SJCRH30 (cell line): ENCODE results near the gene ATP1A4. TPM values are rescaled to one million over a fixed set of nuclear protein-coding genes. Genes with fewer than 3 reads are reported as not detected.

ENCODE experiments used
- DNase-seq, 2 experiments: peaks; one replicate each; pipeline ENCODE4 v3.0.0-alpha.2; 2015 to 2020
- H3K27ac ChIP-seq: fragments of 250-450 bp; sonication (Bioruptor Pico); 2 replicates; pipeline ENCODE4 v1.5.1; 2020; ENCODE audit warnings: mild to moderate bottlenecking, moderate library complexity
- H3K27me3 ChIP-seq: fragments of 250-450 bp; sonication (Bioruptor Pico); 2 replicates; pipeline ENCODE4 v1.5.1; 2020; ENCODE audit warnings: mild to moderate bottlenecking, moderate library complexity
- H3K36me3 ChIP-seq: fragments of 250-450 bp; sonication (Bioruptor Pico); 2 replicates; pipeline ENCODE4 v1.5.1; 2020; ENCODE audit warnings: mild to moderate bottlenecking, moderate library complexity
- H3K4me1 ChIP-seq: fragments of 250-450 bp; sonication (Bioruptor Pico); 2 replicates; pipeline ENCODE4 v1.5.1; 2020; ENCODE audit warnings: mild to moderate bottlenecking, moderate library complexity
- H3K4me3 ChIP-seq: fragments of 250-450 bp; sonication (Bioruptor Pico); 2 replicates; pipeline ENCODE4 v1.5.1; 2020; ENCODE audit warnings: mild to moderate bottlenecking, moderate library complexity
- H3K9me3 ChIP-seq: fragments of 250-450 bp; sonication (Bioruptor Pico); replicated peaks from 2 replicates; pipeline ENCODE4 v1.5.1; 2020; ENCODE audit warnings: mild to moderate bottlenecking, moderate library complexity
- total RNA-seq: library from RNA; depleted of rRNA; stranded (reverse); fragments of >200 nt; shearing (Covaris generic); gene quantifications from 2 replicates; pipeline ENCODE4 v1.2.3, GENCODE V29; 2014

ATP1A4 gene
- total RNA-seq, 1 experiment from 2014 or later, result not detected

DNA sequence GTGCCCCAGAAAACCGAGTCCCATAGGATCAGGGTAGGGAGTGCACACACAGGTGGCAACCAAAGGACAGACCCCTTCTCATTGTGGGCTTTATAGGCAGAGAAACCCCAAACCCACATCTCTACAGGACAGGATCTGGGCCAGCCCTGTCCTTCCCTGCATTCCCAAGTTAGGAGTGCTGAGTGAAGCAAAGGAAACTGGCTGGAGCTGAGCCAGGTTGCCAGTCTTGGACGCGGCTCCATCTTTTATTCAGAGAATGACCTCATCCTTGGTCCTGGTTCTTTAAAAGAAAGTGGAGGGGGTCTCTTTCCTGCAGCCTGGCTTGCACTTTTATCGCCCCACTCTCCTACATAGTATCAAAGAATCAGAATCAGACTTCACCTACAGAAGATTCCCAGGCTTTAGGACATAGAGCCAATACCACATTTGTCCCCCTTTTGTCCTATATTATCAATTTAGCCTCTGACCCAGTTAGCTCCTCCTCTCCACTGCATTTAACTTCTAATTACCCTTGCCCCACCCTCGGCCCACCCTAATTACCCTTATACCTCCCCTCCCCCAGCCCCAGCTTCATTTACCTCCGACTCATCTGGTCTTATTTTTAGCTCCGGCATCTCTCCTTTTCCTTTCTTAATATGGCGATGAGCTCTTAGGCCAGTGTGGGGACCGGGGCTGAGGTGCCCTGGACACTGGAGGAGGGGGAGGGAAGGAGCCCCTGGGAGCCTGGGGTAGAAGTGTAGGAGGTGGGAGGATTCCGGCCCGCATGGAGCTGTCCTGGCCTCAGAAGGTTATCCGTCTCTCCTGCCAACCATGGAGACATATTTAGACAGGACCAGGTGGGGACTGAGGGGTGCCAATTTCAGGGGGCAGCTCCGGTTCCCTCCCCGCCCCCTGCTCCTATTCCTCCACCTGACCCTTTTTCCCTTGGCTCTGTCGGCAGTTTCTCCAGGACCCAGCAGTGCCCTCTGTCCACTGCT lies 38.5 kb downstream of the ATP1A4 start, which contains the start of gene CASQ1:
Gene CASQ1, plus strand, starts transcription at position 927 of the 977 bp plus-strand sequence. CDS start 177 bp downstream, outside the sequence.
- peak in 1 of 2 experiments; percentile 38 for DNase-seq
- Histone ChIP-seq H3K4me3 (no peak within 1 kb of the TSS), H3K4me1 (peaks cover 19% of the 10 kb centered on the region), H3K9me3 (no peaks in the 10 kb centered on the region), H3K27me3 (no peaks in the 10 kb centered on the region), H3K36me3 (no peaks in the 10 kb centered on the region), H3K27ac (no peak within 1 kb of the TSS)

GRCh38 chr1:160191756-160192155 lies 40.4 kb downstream of the ATP1A4 start:
- Histone ChIP-seq H3K36me3 (no peaks in the 10 kb centered on the region), H3K4me3 (no peak overlapping the region), H3K27ac (no peak overlapping the region), H3K27me3 (no peaks in the 10 kb centered on the region), H3K9me3 (no peaks in the 10 kb centered on the region), H3K4me1 (peaks cover 13% of the 10 kb centered on the region)
- DNase-seq, result no peak

GRCh38 chr1:160192234-160192633 lies 40.8 kb downstream of the ATP1A4 start:
- Histone ChIP-seq H3K27ac (no peak overlapping the region), H3K4me3 (no peak overlapping the region), H3K9me3 (no peaks in the 10 kb centered on the region)

GRCh38 chr1:160193091-160193819 lies 41.9 kb downstream of the ATP1A4 start:
- Histone ChIP-seq H3K27me3 (no peaks in the 10 kb centered on the region), H3K4me3 (peak overlapping the region; percentile 25), H3K4me1 (peaks cover 13% of the 10 kb centered on the region), H3K9me3 (no peaks in the 10 kb centered on the region), H3K27ac (peak overlapping the region; percentile 57), H3K36me3 (no peaks in the 10 kb centered on the region)
- peak; percentile 84 to 95 for DNase-seq

More at GRCh38 chr1:160192234-160192633, 40.8 kb downstream of the ATP1A4 start:
- H3K36me3 ChIP-seq, result no peaks in the 10 kb centered on the region
- H3K4me1 ChIP-seq, result peaks cover 13% of the 10 kb centered on the region
- no peaks in the 10 kb centered on the region for H3K27me3 ChIP-seq
- DNase-seq, result no peak

DNA sequence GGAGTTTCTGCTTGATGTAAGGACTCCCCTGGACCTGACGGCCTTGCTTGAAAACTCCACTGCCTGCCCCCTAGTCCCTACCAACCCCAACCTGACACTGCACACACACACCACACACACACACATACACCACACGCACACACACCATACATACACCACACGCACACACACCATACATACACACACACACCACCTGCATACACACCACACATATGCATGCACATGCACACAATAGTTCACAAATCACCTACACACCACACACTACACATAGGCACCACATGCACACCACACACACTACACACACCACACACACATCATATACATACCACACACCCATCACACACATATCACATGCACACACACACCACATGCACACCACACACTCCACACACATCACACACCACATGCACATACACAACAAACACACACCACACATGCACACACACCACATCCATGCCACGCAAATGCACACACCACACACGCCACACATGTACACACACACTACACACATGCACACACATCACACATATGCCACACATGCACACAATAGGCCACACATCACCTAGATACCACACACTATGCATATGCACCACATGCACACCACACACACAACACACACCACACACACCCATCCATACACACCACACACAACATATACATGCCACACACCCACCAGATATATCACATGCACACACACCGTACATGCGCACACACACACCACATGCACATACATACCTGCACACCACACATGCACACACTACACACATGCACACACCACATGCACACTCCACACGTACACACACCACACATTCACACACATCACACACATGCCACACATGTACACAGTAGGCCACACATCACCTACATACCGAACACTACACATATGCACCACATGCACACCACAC lies 42.7 kb downstream of the ATP1A4 start:
- H3K4me1 ChIP-seq, result peaks cover 13% of the 10 kb centered on the region
- no peaks in the 10 kb centered on the region for H3K9me3 ChIP-seq
- no peak overlapping the region for H3K4me3 ChIP-seq
- H3K27ac ChIP-seq, result peak overlapping the region; percentile 57
- no peak for DNase-seq
- H3K36me3 ChIP-seq, result no peaks in the 10 kb centered on the region
- no peaks in the 10 kb centered on the region for H3K27me3 ChIP-seq

- H3K27me3 ChIP-seq, result no peaks in the 10 kb centered on the region
- no peaks in the 10 kb centered on the region for H3K36me3 ChIP-seq
- no peak for DNase-seq
Observed at GRCh38 chr1:160194737-160195059, 43.3 kb downstream of the ATP1A4 start.

GRCh38 chr1:160196143-160196542 lies 44.7 kb downstream of the ATP1A4 start:
- no peak overlapping the region for H3K27ac ChIP-seq
- H3K36me3 ChIP-seq, result no peaks in the 10 kb centered on the region
- 0 out of 2 replicates have a peak, but pooled peaks cover 2% of the 10 kb centered on the region for H3K4me1 ChIP-seq
- no peaks in the 10 kb centered on the region for H3K9me3 ChIP-seq
- no peak for DNase-seq
- no peak overlapping the region for H3K4me3 ChIP-seq
- H3K27me3 ChIP-seq, result no peaks in the 10 kb centered on the region

More at GRCh38 chr1:160194737-160195059, 43.3 kb downstream of the ATP1A4 start:
- H3K4me1 ChIP-seq, result peaks cover 8% of the 10 kb centered on the region
- no peaks in the 10 kb centered on the region for H3K9me3 ChIP-seq
- H3K4me3 ChIP-seq, result no peak overlapping the region
- H3K27ac ChIP-seq, result no peak overlapping the region

GRCh38 chr1:160197231-160197630 lies 45.8 kb downstream of the ATP1A4 start:
- Histone ChIP-seq H3K4me3 (no peak overlapping the region), H3K9me3 (no peaks in the 10 kb centered on the region), H3K27me3 (no peaks in the 10 kb centered on the region), H3K36me3 (no peaks in the 10 kb centered on the region), H3K27ac (no peak overlapping the region), H3K4me1 (0 out of 2 replicates have a peak, but pooled peaks cover 2% of the 10 kb centered on the region)
- DNase-seq, result no peak

DNA sequence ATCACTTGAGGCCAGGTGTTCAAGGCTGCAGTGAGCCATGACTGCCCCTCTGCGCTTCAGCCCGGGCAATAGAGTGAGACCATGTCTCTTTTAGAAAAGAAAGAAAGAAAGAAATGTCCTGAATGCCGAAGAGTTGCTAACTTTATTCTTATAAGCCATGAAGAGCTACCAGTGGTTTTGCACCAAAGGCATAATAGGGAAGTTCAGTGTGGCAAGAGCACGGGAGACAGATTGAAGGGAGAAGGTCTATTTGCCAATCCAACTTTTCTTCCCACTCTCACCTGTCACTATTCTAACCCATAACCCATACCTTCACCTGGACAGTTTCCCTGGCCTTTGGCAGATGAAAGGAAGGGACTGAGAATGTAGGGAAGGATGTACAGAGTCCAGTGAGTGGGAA lies 49.4 kb downstream of the ATP1A4 start:
- Histone ChIP-seq H3K27me3 (no peaks in the 10 kb centered on the region), H3K4me3 (no peak overlapping the region), H3K27ac (no peak overlapping the region), H3K4me1 (peaks cover 5% of the 10 kb centered on the region; the same call in 1 of the 2 replicates), H3K36me3 (peaks cover 5% of the 10 kb centered on the region), H3K9me3 (no peaks in the 10 kb centered on the region)
- no peak for DNase-seq

DNA sequence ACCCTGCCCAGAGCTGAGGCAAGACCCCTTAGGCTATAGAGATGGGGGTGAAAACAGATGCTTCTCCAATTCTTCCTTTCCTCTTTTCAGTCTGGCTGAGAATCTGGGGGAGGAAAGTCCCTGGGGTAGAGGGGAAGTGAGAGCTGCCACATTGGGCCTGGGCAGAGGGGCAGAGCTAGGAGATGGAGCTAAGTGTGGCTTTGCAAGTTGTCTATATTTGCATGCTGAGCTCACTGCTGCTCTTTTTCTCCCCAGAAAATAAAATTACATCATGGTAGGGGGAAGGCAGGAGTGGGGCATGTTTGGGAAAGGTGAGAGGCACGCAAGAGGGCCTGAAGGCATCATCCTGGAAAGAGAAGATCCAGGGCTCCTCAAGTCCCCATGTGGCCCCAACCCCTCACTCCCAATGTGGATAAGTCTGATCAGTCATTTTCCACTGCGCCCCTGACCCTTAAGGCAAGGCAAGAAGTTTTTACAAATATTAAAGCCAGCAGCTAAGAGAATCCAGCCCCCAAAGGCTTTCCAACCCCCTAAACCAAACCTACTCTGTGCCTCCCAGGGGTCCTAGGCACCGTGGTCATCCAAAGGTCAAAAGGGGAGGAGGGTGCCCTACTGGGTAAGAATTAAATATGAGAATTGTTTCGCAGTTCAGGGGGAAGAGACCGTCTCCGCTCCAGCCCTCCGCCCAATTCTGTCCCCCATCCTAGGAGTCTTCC lies 53.3 kb downstream of the ATP1A4 start:
- H3K9me3 ChIP-seq, result no peaks in the 10 kb centered on the region
- no peak overlapping the region for H3K27ac ChIP-seq
- DNase-seq, result no peak
- H3K4me1 ChIP-seq, result peaks cover 33% of the 10 kb centered on the region
- peak overlapping the region; percentile 99 for H3K4me3 ChIP-seq
- no peaks in the 10 kb centered on the region for H3K27me3 ChIP-seq
- H3K36me3 ChIP-seq, result peaks cover 16% of the 10 kb centered on the region

GRCh38 chr1:160205242-160206035 lies 54.0 kb downstream of the ATP1A4 start, which contains the start of gene PEA15:
PEA15 (plus strand) TSS chr1:160205384; CDS start chr1:160211545, 6,161 bp downstream.
- Histone ChIP-seq H3K4me3 (peak within 1 kb of the TSS; percentile 99), H3K9me3 (no peaks in the 10 kb centered on the region), H3K27ac (peak within 1 kb of the TSS; percentile 89), H3K36me3 (peaks cover 21% of the 10 kb centered on the region), H3K27me3 (no peaks in the 10 kb centered on the region), H3K4me1 (peaks cover 33% of the 10 kb centered on the region)
- DNase-seq, result peak; percentile 69 to 76

DNA sequence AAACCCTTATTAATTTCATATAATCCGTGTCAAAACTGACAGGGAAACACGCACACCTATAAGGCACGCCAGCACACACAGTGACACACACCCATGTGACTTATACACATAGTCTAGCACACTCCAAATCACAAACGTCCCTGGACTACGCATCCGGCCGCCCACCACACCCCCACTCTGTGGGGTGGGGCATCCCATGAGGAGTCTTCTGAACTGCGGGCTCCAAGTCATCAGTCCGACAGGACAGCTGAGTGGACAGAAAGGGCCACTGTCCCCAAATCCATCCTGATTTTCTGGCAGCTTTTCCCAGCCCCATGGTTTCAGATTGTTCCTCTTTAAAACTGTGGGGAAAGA lies 54.6 kb downstream of the ATP1A4 start:
- peak; percentile 44 to 50 for DNase-seq
- peaks cover 33% of the 10 kb centered on the region for H3K4me1 ChIP-seq

More for the DNA sequence above, 54.6 kb downstream of the ATP1A4 start:
- H3K4me3 ChIP-seq, result peak overlapping the region; percentile 99
- no peaks in the 10 kb centered on the region for H3K27me3 ChIP-seq
- H3K9me3 ChIP-seq, result no peaks in the 10 kb centered on the region
- peak overlapping the region; percentile 89 for H3K27ac ChIP-seq
- peaks cover 24% of the 10 kb centered on the region for H3K36me3 ChIP-seq
